K562 (cell line): ENCODE measurements around the gene CD48. TPM values are rescaled to one million over a fixed set of nuclear protein-coding genes. Genes with fewer than 3 reads are reported as not detected.

Experiments
- CBX8 ChIP-seq: fragments of 200-600 bp; sonication (generic); IDR thresholded peaks from 2 replicates; pipeline ENCODE4 v1.6.1; 2012; ENCODE audit warnings: borderline replicate concordance, mixed run types, low read depth, mild to moderate bottlenecking, moderate library complexity, mixed read lengths, low read length, control low read depth, inconsistent platforms; ENCODE audit not compliant: poor library complexity, severe bottlenecking; ENCODE audit errors: extremely low read depth
- ELF4 ChIP-seq: fragments of 450-650 bp; formaldehyde crosslinking; IDR thresholded peaks from 2 replicates; pipeline ENCODE4 v1.4.0; 2022; ENCODE audit warnings: missing genetic modification characterization
- EP300 ChIP-seq: IDR thresholded peaks from 2 replicates; pipeline ENCODE4 v1.6.1; 2012; ENCODE audit warnings: low read length, improper control_type of control experiment
- EWSR1 ChIP-seq: fragments of 450-650 bp; IDR thresholded peaks from 2 replicates; pipeline ENCODE4 v1.6.1; 2018; ENCODE audit warnings: borderline replicate concordance, mild to moderate bottlenecking, low read depth, moderate library complexity; ENCODE audit not compliant: partially characterized antibody
- EZH2 ChIP-seq: IDR thresholded peaks from 2 replicates; pipeline ENCODE4 v1.6.1; 2012; ENCODE audit warnings: low read depth, mild to moderate bottlenecking, inconsistent platforms, low read length, borderline replicate concordance
- HCFC1 ChIP-seq: IDR thresholded peaks from 2 replicates; pipeline ENCODE4 v1.6.1; 2012; ENCODE audit warnings: low read depth, low read length, improper control_type of control experiment
- KLF10 ChIP-seq: fragments of 250-450 bp; sonication (Bioruptor Pico); IDR thresholded peaks from 2 replicates; pipeline ENCODE4 v1.6.1; 2021; ENCODE audit warnings: matching md5 sums
- POU5F1 ChIP-seq: fragments of 150-350 bp; IDR thresholded peaks from 2 replicates; pipeline ENCODE4 v1.6.1; 2014; ENCODE audit warnings: borderline replicate concordance, low read length, low read depth, mild to moderate bottlenecking; ENCODE audit not compliant: partially characterized antibody
- RERE ChIP-seq: sonication (generic); formaldehyde crosslinking; IDR thresholded peaks from 2 replicates; pipeline ENCODE4 v1.8.0; 2023; ENCODE audit warnings: missing genetic modification reagents, mild to moderate bottlenecking, borderline replicate concordance
- ZNF57 ChIP-seq: fragments of 450-650 bp; formaldehyde crosslinking; IDR thresholded peaks from 2 replicates; pipeline ENCODE4 v1.4.0; 2020; ENCODE audit warnings: mild to moderate bottlenecking, moderate library complexity
- ZNF695 ChIP-seq: fragments of 450-650 bp; formaldehyde crosslinking; IDR thresholded peaks from 2 replicates; pipeline ENCODE4 v1.4.0; 2020; ENCODE audit warnings: mild to moderate bottlenecking, moderate library complexity
- ZNF764 ChIP-seq: fragments of 250-450 bp; sonication (Bioruptor Pico); IDR thresholded peaks from 2 replicates; pipeline ENCODE4 v1.4.0; 2020; ENCODE audit warnings: low read depth, mild to moderate bottlenecking, moderate library complexity
- polyA plus RNA-seq, 8 experiments: library from polyadenylated mRNA; depleted of rRNA in 4 of 8; stranded (reverse) in 5 of 8; unstranded in 3 of 8; fragments of >200 nt; fragmentation: Nextera tagmentation in 2 of 8; fragmentation: Illumina TruSeq in 1 of 8; extraction: Ambion mirVana in 2 of 8; extraction: Trizol in 1 of 8; gene quantifications; 2 replicates each; pipeline versions ENCODE4 v1.2.1 to v1.2.3, GENCODE V29; 2011 to 2014; ENCODE audit warnings: inconsistent platforms in 1 of 8, missing spikeins in 1 of 8
- total RNA-seq, 7 experiments: library from RNA; depleted of rRNA in 6 of 7; stranded (reverse); fragments of >200 nt in 6 of 7; fragmentation: Illumina TruSeq in 2 of 7; extraction: Trizol in 2 of 7; gene quantifications; 2 replicates each; pipeline versions ENCODE4 v1.2.1 to v1.2.3, GENCODE V29; 2011 to 2021; ENCODE audit warnings: low replicate concordance in 1 of 7
- TF ChIP-seq, protein P1 (sequence below), 3 experiments: fragments of 200-800 bp in 1 of 3; sonication (Bioruptor generic) in 1 of 3; sonication (generic) in 1 of 3; formaldehyde crosslinking in 1 of 3; IDR thresholded peaks; 2 replicates each; pipeline versions ENCODE4 v1.6.1 to v1.8.0; 2016 to 2022; ENCODE audit warnings: mild to moderate bottlenecking in 2 of 3, missing compliant biosample characterization in 2 of 3, missing genetic modification characterization in 2 of 3, missing genetic modification reagents in 1 of 3
- TF ChIP-seq, protein P2 (sequence below): sonication (generic); formaldehyde crosslinking; IDR thresholded peaks from 2 replicates; pipeline ENCODE4 v1.8.1; 2022; ENCODE audit warnings: missing genetic modification reagents
- TF ChIP-seq, protein P3 (sequence below): sonication (generic); formaldehyde crosslinking; IDR thresholded peaks from 2 replicates; pipeline ENCODE4 v1.8.1; 2023; ENCODE audit warnings: mild to moderate bottlenecking, missing genetic modification reagents, moderate library complexity
- TF ChIP-seq, protein P4 (sequence below): sonication (generic); formaldehyde crosslinking; IDR thresholded peaks from 2 replicates; pipeline ENCODE4 v1.5.0; 2020; ENCODE audit warnings: missing genetic modification reagents

CD48 gene
- total and polyA plus RNA-seq, 9 of the 15 experiments (the other 6 are each of a cell fraction or from before 2014, with no cell fraction given), result 0.10 to 0.42 (median 0.29) TPM; not detected in 3

- no peak for TF ChIP-seq RERE
- TF ChIP-seq ZNF695 (CRISPR knock-in tag), result no peak
- TF ChIP-seq, protein P1, sequence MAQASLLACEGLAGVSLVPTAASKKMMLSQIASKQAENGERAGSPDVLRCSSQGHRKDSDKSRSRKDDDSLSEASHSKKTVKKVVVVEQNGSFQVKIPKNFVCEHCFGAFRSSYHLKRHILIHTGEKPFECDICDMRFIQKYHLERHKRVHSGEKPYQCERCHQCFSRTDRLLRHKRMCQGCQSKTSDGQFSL (CRISPR knock-in tag; IDR thresholded peaks at IDR 0.05), result no peak
- TF ChIP-seq, protein P1 (tag; IDR thresholded peaks at IDR 0.05), result 0 out of 4 replicates have a peak, but pooled peaks of 1 of the 2 experiments have one; percentile 39
- no peak for TF ChIP-seq POU5F1
- TF ChIP-seq, protein P2, sequence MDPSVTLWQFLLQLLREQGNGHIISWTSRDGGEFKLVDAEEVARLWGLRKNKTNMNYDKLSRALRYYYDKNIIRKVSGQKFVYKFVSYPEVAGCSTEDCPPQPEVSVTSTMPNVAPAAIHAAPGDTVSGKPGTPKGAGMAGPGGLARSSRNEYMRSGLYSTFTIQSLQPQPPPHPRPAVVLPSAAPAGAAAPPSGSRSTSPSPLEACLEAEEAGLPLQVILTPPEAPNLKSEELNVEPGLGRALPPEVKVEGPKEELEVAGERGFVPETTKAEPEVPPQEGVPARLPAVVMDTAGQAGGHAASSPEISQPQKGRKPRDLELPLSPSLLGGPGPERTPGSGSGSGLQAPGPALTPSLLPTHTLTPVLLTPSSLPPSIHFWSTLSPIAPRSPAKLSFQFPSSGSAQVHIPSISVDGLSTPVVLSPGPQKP (CRISPR knock-in tag), result no peak
- TF ChIP-seq EZH2, result no peak
- TF ChIP-seq ZNF57 (CRISPR knock-in tag), result no peak
- TF ChIP-seq KLF10 (CRISPR knock-in tag), result no peak
- TF ChIP-seq EP300, result peak; percentile 78
- TF ChIP-seq CBX8, result no peak
- TF ChIP-seq, protein P3, sequence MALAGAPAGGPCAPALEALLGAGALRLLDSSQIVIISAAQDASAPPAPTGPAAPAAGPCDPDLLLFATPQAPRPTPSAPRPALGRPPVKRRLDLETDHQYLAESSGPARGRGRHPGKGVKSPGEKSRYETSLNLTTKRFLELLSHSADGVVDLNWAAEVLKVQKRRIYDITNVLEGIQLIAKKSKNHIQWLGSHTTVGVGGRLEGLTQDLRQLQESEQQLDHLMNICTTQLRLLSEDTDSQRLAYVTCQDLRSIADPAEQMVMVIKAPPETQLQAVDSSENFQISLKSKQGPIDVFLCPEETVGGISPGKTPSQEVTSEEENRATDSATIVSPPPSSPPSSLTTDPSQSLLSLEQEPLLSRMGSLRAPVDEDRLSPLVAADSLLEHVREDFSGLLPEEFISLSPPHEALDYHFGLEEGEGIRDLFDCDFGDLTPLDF (CRISPR knock-in tag), result no peak
- peak; percentile 25; the same call in 1 of the 2 replicates for TF ChIP-seq HCFC1
- TF ChIP-seq ZNF764 (CRISPR knock-in tag), result no peak
- TF ChIP-seq, protein P4, sequence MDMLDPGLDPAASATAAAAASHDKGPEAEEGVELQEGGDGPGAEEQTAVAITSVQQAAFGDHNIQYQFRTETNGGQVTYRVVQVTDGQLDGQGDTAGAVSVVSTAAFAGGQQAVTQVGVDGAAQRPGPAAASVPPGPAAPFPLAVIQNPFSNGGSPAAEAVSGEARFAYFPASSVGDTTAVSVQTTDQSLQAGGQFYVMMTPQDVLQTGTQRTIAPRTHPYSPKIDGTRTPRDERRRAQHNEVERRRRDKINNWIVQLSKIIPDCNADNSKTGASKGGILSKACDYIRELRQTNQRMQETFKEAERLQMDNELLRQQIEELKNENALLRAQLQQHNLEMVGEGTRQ, result no peak
- no peak for TF ChIP-seq ELF4 (CRISPR knock-in tag)
- no peak for TF ChIP-seq EWSR1
These were observed 46.1 kb downstream of the CD48 start (continued) for GRCh38 chr1:160665330-160666078.
